ENCODE results near the gene MAGEL2.
"Not testable (repeated sequence)": the region's sequence is repeated elsewhere in the genome, so short reads cannot be mapped to it uniquely, and the experiment has no call there.

Gene MAGEL2

DNA sequence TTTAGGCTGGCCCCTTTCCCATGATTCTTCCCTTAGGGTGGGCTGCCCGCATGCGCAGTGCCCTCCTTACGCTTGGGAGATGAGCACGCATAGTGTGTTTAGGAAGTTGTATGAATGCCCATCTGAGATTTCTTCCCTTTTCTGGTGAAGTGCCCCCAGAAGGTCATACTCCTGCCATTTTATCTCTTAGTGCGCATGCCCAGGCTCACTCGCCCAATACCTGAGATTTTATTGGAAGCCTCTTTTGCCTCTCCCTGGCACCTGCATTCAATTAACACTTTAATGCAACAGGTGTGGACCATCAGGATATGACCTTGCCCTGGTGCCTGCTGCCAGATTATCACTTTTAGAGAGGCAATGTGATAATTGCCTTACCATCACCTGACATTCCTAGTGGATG is 45.5 kb downstream of the MAGEL2 start:
- DNase-seq = no peak

DNA sequence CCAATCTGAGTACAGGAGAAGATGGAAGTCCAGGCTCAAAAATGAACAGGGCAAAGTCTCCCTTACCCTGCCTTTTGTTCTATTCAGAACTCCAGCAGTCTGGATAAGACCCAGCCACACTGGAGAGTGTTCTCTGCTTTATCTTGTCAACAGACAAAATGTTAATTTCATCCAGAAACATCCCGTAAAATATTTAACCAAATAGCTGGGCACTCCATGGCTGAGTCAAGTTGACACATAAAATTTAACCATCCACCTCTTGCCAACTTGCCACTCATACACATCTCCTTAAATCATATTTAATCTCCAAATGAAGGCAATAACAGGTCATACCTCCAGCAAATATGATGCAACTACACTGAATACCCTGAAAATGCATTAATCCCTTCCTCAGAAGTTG is 48.6 kb downstream of the MAGEL2 start:
- no peak for DNase-seq

DNA sequence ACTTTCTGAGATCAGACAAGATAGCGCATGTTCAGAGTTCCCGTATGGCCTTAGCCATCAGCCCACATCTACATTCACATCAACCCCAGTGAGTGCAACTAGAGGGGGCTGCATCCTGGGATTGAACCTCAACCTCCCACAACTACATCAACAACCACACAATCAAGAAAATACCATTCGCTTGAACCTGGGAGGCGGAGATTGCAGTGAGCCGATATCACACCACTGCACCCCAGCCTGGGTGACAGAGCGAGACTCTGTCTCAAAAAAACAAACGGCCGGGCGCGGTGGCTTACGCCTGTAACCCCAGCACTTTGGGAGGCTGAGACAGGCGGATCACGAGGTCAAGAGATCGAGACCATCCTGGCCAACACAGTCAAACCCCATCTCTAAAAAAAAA is 50.4 kb downstream of the MAGEL2 start:
- DNase-seq = not testable (repeated sequence)

DNA sequence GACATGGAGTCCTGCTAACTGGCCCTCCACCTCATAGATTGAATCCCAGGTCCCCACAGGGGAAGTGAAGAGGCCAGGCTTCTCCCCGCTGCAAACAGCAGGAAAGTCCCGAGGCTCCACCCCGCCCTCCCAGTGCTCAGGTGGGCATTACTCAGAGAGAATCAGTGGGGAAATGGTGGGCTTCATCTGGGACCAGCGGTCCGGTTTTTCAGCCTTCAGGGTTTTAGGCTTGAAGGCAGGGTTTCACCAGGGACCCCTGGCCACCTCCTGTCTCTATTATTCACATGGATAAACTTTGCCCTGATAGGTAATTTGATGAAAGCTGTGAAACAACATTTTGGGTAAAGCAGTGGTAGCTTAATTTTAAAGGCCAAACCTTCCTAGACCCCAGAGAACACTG is 50.9 kb downstream of the MAGEL2 start:
- no peak for DNase-seq

DNA sequence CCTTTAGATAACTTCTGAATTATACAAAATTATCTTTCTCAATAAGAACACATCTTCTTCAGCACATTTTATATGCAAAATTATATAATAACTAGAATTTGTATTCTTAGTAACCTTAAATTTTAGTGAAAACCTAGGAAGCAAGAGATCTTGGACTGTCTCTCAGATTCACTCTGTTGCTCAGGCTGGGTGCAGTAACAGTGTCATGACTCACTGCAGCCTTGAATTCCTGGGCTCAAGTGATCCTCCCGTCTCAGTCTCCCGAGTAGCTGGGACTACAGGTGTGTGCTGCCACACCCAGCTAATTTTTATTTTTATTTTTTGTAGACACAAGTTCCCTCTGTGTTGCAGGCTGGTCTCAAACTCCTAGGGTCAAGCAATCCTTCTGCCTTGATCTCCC is 52.3 kb downstream of the MAGEL2 start:
- no peak for DNase-seq

DNA sequence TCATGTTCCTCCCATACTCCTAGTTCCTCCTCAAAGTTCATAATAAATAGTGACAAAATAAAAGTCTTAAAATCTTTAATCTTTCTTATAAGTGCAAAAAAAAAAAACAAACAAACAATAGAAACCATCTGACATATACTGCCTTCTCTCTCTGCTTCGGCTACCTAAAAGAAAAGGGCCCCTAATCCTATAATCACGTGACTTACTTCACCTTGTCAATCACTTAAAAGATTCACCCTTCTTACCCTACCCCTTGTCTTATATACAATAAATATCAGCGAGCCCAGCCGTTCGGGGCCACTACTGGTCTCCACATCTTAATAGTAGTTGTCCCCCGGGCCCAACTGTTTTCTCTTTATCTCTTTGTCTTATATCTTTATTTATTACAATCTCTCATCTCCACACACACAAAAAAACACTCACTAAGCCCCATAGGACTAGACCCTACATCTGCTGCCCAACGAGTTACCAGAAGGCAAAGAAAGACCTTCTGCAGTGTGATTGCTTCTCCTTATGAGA is 53.4 kb downstream of the MAGEL2 start:
- DNase-seq = no peak
